ENCODE results near the gene CLIC6. TPM values are rescaled to one million over a fixed set of nuclear protein-coding genes. Genes with fewer than 3 reads are reported as not detected.

The CLIC6 gene
- total and polyA plus RNA-seq, 2 of the 4 experiments (the other 2 are of a cell fraction) = not detected

DNA sequence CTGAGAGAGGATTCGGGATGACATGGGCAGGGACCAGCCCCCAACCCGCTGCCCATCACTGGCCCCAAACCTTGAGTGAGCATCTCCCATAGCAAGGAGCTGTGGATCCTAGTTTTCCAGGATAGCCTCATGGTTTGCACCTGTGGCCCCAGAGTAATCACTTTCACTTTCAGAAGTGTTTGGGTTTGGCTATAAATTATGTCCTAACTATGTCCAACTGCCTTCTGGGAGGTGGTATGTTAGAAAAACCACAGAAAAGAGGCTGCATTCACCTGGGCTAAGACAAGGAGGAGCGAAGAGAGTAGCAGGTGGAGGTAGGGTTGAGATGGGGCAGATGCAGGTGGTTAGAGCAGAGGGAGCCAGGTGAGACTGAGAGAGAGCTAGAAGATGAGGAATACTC lies 19.4 kb upstream of the CLIC6 start:
- DNase-seq (no peak), ATAC-seq (ENCODE audit: low read depth) (no peak)
- no peaks in the 10 kb centered on the region for H3K9me1 ChIP-seq (ENCODE audit: insufficient read depth, low read length)
- no peak overlapping the region for H2BK15ac ChIP-seq (ENCODE audit: low read depth, low read length)
- no TSS peak for BruUV-seq (replicated peaks)
- in situ Hi-C loops (cut with MboI; ENCODE audit: low sequenced_read_pairs) (no loop called here), dilution Hi-C loops (cut with HindIII; ENCODE audit: low sequenced_read_pairs, unreplicated experiment) (no loop called here), intact Hi-C loops (cut with micrococcal nuclease) (no loop called here)
- TF ChIP-seq, protein P1, sequence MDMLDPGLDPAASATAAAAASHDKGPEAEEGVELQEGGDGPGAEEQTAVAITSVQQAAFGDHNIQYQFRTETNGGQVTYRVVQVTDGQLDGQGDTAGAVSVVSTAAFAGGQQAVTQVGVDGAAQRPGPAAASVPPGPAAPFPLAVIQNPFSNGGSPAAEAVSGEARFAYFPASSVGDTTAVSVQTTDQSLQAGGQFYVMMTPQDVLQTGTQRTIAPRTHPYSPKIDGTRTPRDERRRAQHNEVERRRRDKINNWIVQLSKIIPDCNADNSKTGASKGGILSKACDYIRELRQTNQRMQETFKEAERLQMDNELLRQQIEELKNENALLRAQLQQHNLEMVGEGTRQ (IDR thresholded peaks at IDR 0.05; ENCODE audit: low read depth, low read length) = no peak
- TF ChIP-seq MAFK (IDR thresholded peaks at IDR 0.05; ENCODE audit: low read depth, low read length) (no peak), CEBPB (IDR thresholded peaks at IDR 0.05; ENCODE audit: low read depth, low read length) (no peak), RFX5 (IDR thresholded peaks at IDR 0.05; ENCODE audit: low read depth, low read length) (no peak), SMC3 (IDR thresholded peaks at IDR 0.05; ENCODE audit: low read depth, low read length) (no peak), NFE2L2 (IDR thresholded peaks at IDR 0.05; ENCODE audit: low read depth, low read length) (no peak), MAZ (IDR thresholded peaks at IDR 0.05; ENCODE audit: borderline replicate concordance, low read depth, low read length) (no peak), POLR2A (IDR thresholded peaks at IDR 0.05; ENCODE audit: low read depth, low read length) (no peak)
- TF ChIP-seq, protein P2, sequence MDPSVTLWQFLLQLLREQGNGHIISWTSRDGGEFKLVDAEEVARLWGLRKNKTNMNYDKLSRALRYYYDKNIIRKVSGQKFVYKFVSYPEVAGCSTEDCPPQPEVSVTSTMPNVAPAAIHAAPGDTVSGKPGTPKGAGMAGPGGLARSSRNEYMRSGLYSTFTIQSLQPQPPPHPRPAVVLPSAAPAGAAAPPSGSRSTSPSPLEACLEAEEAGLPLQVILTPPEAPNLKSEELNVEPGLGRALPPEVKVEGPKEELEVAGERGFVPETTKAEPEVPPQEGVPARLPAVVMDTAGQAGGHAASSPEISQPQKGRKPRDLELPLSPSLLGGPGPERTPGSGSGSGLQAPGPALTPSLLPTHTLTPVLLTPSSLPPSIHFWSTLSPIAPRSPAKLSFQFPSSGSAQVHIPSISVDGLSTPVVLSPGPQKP (IDR thresholded peaks at IDR 0.05; ENCODE audit: borderline replicate concordance, low read depth, low read length) = no peak
- no peak overlapping the region for H2AK5ac ChIP-seq (ENCODE audit: low read depth, low read length)
- H3K14ac ChIP-seq (replicated peaks; ENCODE audit: low read depth, low read length) = no peak overlapping the region
- peaks cover 3% of the 10 kb centered on the region; the same call in 1 of the 2 replicates for H3K4me1 ChIP-seq (ENCODE audit: control insufficient read depth, insufficient read depth, low read length)
- H4K91ac ChIP-seq (ENCODE audit: insufficient read depth, low read depth, low read length) = no peak overlapping the region
- no peak overlapping the region for H2BK120ac ChIP-seq (ENCODE audit: low read depth, low read length)
- no peak overlapping the region for H3K9ac ChIP-seq (ENCODE audit: low read depth, low read length)
- no peaks in the 10 kb centered on the region for H3K36me3 ChIP-seq (ENCODE audit: control insufficient read depth, insufficient read depth, low read length)
- H3K4ac ChIP-seq (ENCODE audit: low read depth, low read length) = no peak overlapping the region
- no peak overlapping the region for H3K56ac ChIP-seq (ENCODE audit: extremely low read depth, insufficient read depth, low read length)
- WGBS, 2 experiments (ENCODE audit: extremely low coverage in 2 of 2, insufficient read length in 1 of 2) = no CpG with 5 or more reads among the region's 3 CpGs
- ChIA-PET CTCF (interaction anchor here (0.7 kb wide), 1 partner anchor 8 kb away, joined by 3 read pairs; no protein-coding TSS in a partner anchor), POLR2A (ENCODE audit: unreplicated experiment) (no interaction called here)
- H4K8ac ChIP-seq (ENCODE audit: low read depth in 2 of 2, low read length in 2 of 2) = no peak overlapping the region
- no peak overlapping the region for H4K5ac ChIP-seq (ENCODE audit: low read depth, low read length)
- no peak overlapping the region for H2BK5ac ChIP-seq (ENCODE audit: low read depth, low read length, poor library complexity, severe bottlenecking)
- H3K27me3 ChIP-seq (ENCODE audit: control insufficient read depth, insufficient read depth, low read length) = peaks cover 31% of the 10 kb centered on the region
- H3K23ac ChIP-seq (ENCODE audit: low read depth, low read length) = no peak overlapping the region
- no peak overlapping the region for H3K4me2 ChIP-seq (ENCODE audit: low read depth, low read length)
- peaks cover 10% of the 10 kb centered on the region for H3K9me3 ChIP-seq (ENCODE audit: control insufficient read depth, insufficient read depth, low read length)
- no peaks in the 10 kb centered on the region for H4K20me1 ChIP-seq (ENCODE audit: insufficient read depth, low read length)
- H3K18ac ChIP-seq (ENCODE audit: low read depth, low read length) = no peak overlapping the region
- no peak overlapping the region for H3K27ac ChIP-seq (ENCODE audit: insufficient read depth, low read length)
- H2BK20ac ChIP-seq (ENCODE audit: low read depth, low read length) = no peak overlapping the region
- H3K4me3 ChIP-seq (ENCODE audit: insufficient read depth, low read depth, low read length) = no peak overlapping the region
- H2AK9ac ChIP-seq (replicated peaks; ENCODE audit: low read depth, low read length, poor library complexity) = no peak overlapping the region
- no peak overlapping the region for H2AFZ ChIP-seq (replicated peaks; ENCODE audit: low read length, poor library complexity)
- H3K79me1 ChIP-seq (ENCODE audit: low read depth in 1 of 2, low read length in 2 of 2) = no peaks in the 10 kb centered on the region

Measured in IMR-90 (cell line).